Caco-2 (cell line): ENCODE data around the gene ZBED1. TPM values are rescaled to one million over a fixed set of nuclear protein-coding genes. Genes with fewer than 3 reads are reported as not detected.
"Not testable (repeated sequence)": the region's sequence is repeated elsewhere in the genome, so short reads cannot be mapped to it uniquely, and the experiment has no call there.

Experiments
- BruUV-seq: library from RNA; stranded (reverse); fragments of 400-500 nt; replicated peaks from 2 replicates; lab custom pipeline; 2021; lab: Mats Ljungman, UMichigan
- CTCF ChIA-PET: fragments of 300-600 bp; sonication (Branson Sonifier 250); formaldehyde crosslinking; loops from one replicate; lab custom pipeline; 2022; ENCODE audit warnings: antibody characterized with exemption; lab: Charles Lee
- POLR2A ChIA-PET: fragments of 300-600 bp; sonication (Branson Sonifier 250); formaldehyde crosslinking; loops from one replicate; lab custom pipeline; 2022; ENCODE audit warnings: antibody characterized with exemption; lab: Charles Lee
- DNase-seq, 2 experiments: peaks; one replicate each; pipeline versions ENCODE4 v3.0.0 to v3.0.0-alpha.2; 2020 to 2022
- H3K27me3 ChIP-seq: replicated peaks from 2 replicates; pipeline ENCODE4 v1.6.0; 2011; ENCODE audit warnings: low read length; ENCODE audit not compliant: control insufficient read depth, insufficient read depth
- H3K36me3 ChIP-seq: 2 replicates; pipeline ENCODE4 v1.5.1; 2011; ENCODE audit warnings: low read length; ENCODE audit not compliant: control insufficient read depth, insufficient read depth
- H3K4me1 ChIP-seq: fragments of 250-450 bp; sonication (Bioruptor Pico); 2 replicates; pipeline ENCODE4 v1.5.1; 2020; ENCODE audit warnings: mild to moderate bottlenecking
- H3K4me3 ChIP-seq: 2 replicates; pipeline ENCODE4 v1.5.1; 2011; ENCODE audit warnings: low read depth, mild to moderate bottlenecking, control low read depth, low read length
- H3K9me3 ChIP-seq: fragments of 250-450 bp; sonication (Bioruptor Pico); 2 replicates; pipeline ENCODE4 v1.5.1; 2020; ENCODE audit warnings: mild to moderate bottlenecking, moderate library complexity
- H3K27ac Mint-ChIP-seq: one replicate; pipeline ENCODE4 v1.8.0; 2022; ENCODE audit warnings: mixed read lengths; ENCODE audit not compliant: unreplicated experiment
- H3K27me3 Mint-ChIP-seq: one replicate; pipeline ENCODE4 v1.8.0; 2022; ENCODE audit warnings: mixed read lengths; ENCODE audit not compliant: insufficient read depth, unreplicated experiment
- H3K36me3 Mint-ChIP-seq: one replicate; pipeline ENCODE4 v1.8.0; 2022; ENCODE audit warnings: mild to moderate bottlenecking, mixed read lengths; ENCODE audit not compliant: insufficient read depth, unreplicated experiment
- H3K4me1 Mint-ChIP-seq: one replicate; pipeline ENCODE4 v1.8.0; 2022; ENCODE audit warnings: low read depth, mixed read lengths; ENCODE audit not compliant: unreplicated experiment
- H3K4me3 Mint-ChIP-seq: one replicate; pipeline ENCODE4 v1.8.0; 2022; ENCODE audit warnings: mild to moderate bottlenecking, moderate library complexity, mixed read lengths; ENCODE audit not compliant: unreplicated experiment
- H3K9me3 Mint-ChIP-seq: one replicate; pipeline ENCODE4 v1.8.0; 2022; ENCODE audit warnings: mixed read lengths; ENCODE audit not compliant: unreplicated experiment
- CTCF ChIP-seq, 2 experiments: fragments of 200-600 bp in 1 of 2; IDR thresholded peaks; 1 replicate in 1 of 2; 2 replicates in 1 of 2; pipeline versions ENCODE4 v1.5.1 to v1.8.0; 2011 to 2022; ENCODE audit warnings: antibody characterized with exemption in 1 of 2, control low read depth in 1 of 2, inconsistent platforms in 1 of 2, low read depth in 1 of 2, low read length in 1 of 2, mild to moderate bottlenecking in 1 of 2, moderate library complexity in 1 of 2; ENCODE audit not compliant: insufficient read depth in 1 of 2, severe bottlenecking in 1 of 2, unreplicated experiment in 1 of 2
- intact Hi-C: fragments of 100-400 bp; cut with micrococcal nuclease; formaldehyde crosslinking; loops from one replicate; pipeline ENCODE4 v1.10.0; 2022; ENCODE audit not compliant: unreplicated experiment
- total RNA-seq: library from RNA; stranded (reverse); gene quantifications from 2 replicates; pipeline ENCODE4 v1.2.3, GENCODE V29; 2022

The ZBED1 gene
- total RNA-seq, 1 experiment from 2014 or later: 68.8 TPM

- no peaks in the 10 kb centered on the region for H3K27me3 Mint-ChIP-seq
- peaks cover 20% of the 10 kb centered on the region for H3K36me3 Mint-ChIP-seq
- TF ChIP-seq CTCF (IDR thresholded peaks at IDR 0.05; ENCODE audit: insufficient read depth in 1 of 2, low read depth in 1 of 2, low read length in 1 of 2, severe bottlenecking in 1 of 2, unreplicated experiment in 1 of 2): no peak
- H3K4me1 ChIP-seq: no peaks in the 10 kb centered on the region
- ChIA-PET CTCF (no interaction called here), POLR2A (no interaction called here)
- peaks cover 9% of the 10 kb centered on the region for H3K9me3 Mint-ChIP-seq
- no peaks in the 10 kb centered on the region for H3K9me3 ChIP-seq
- H3K27me3 ChIP-seq: no peaks in the 10 kb centered on the region
- intact Hi-C loops: no loop called here
- H3K4me3 ChIP-seq: no peak overlapping the region
- no peak for DNase-seq
- H3K36me3 ChIP-seq: no peaks in the 10 kb centered on the region
- H3K4me1 Mint-ChIP-seq: peaks cover 9% of the 10 kb centered on the region
- BruUV-seq: no TSS peak
- H3K27ac Mint-ChIP-seq: no peak overlapping the region
- no peak overlapping the region for H3K4me3 Mint-ChIP-seq
These were observed 42.5 kb downstream of the ZBED1 start for GRCh38 chrX:2458309-2458708.

- H3K36me3 ChIP-seq: no peaks in the 10 kb centered on the region
- no TSS peak for BruUV-seq
- Mint-ChIP-seq H3K4me1 (peaks cover 7% of the 10 kb centered on the region), H3K4me3 (no peak overlapping the region), H3K27me3 (no peaks in the 10 kb centered on the region), H3K36me3 (peaks cover 28% of the 10 kb centered on the region), H3K9me3 (peaks cover 16% of the 10 kb centered on the region), H3K27ac (no peak overlapping the region)
- no peaks in the 10 kb centered on the region for H3K4me1 ChIP-seq
- peak in 1 of 2 experiments; percentile 47 for DNase-seq
- no peak overlapping the region for H3K4me3 ChIP-seq
- H3K27me3 ChIP-seq: no peaks in the 10 kb centered on the region
- ChIA-PET CTCF (no interaction called here), POLR2A (no interaction called here)
- H3K9me3 ChIP-seq: no peaks in the 10 kb centered on the region
- intact Hi-C loops: no loop called here
- no peak for TF ChIP-seq CTCF (IDR thresholded peaks at IDR 0.05; ENCODE audit: insufficient read depth in 1 of 2, low read depth in 1 of 2, low read length in 1 of 2, severe bottlenecking in 1 of 2, unreplicated experiment in 1 of 2)
These were observed 43.3 kb downstream of the ZBED1 start for GRCh38 chrX:2457289-2458133.

GRCh38 chrX:2456091-2456490, 44.7 kb downstream of the ZBED1 start:
- H3K27ac Mint-ChIP-seq, H3K36me3 ChIP-seq, H3K4me3 ChIP-seq, H3K4me1 ChIP-seq, H3K27me3 ChIP-seq, DNase-seq, H3K27me3 Mint-ChIP-seq, POLR2A ChIA-PET, intact Hi-C loops, H3K9me3 ChIP-seq, H3K4me3 Mint-ChIP-seq, BruUV-seq, CTCF ChIA-PET: not testable (repeated sequence)
- peaks cover 34% of the 10 kb centered on the region for H3K36me3 Mint-ChIP-seq
- H3K9me3 Mint-ChIP-seq: peaks cover 17% of the 10 kb centered on the region
- H3K4me1 Mint-ChIP-seq: peaks cover 15% of the 10 kb centered on the region

- POLR2A ChIA-PET, H3K36me3 ChIP-seq, H3K9me3 ChIP-seq, DNase-seq, H3K4me3 Mint-ChIP-seq, H3K27me3 Mint-ChIP-seq, BruUV-seq, H3K27me3 ChIP-seq, H3K27ac Mint-ChIP-seq, H3K4me3 ChIP-seq, CTCF ChIA-PET, intact Hi-C loops, H3K4me1 ChIP-seq: not testable (repeated sequence)
- peaks cover 35% of the 10 kb centered on the region for H3K36me3 Mint-ChIP-seq
- H3K9me3 Mint-ChIP-seq: peaks cover 17% of the 10 kb centered on the region
- peaks cover 16% of the 10 kb centered on the region for H3K4me1 Mint-ChIP-seq
These were observed 46.2 kb downstream of the ZBED1 start for GRCh38 chrX:2454620-2455019.
